Lower leg skin (tissue), 4 donors: ENCODE measurements around the gene GBE1. TPM values are rescaled to one million over a fixed set of nuclear protein-coding genes. Genes with fewer than 3 reads are reported as not detected.

ENCODE experiments used
- DNase-seq, 2 donors: peaks; one replicate each; pipeline ENCODE4 v3.0.0-alpha.2; 2019; ENCODE audit warnings: low spot score in 2 of 2
- H3K4me3 ChIP-seq: fragments of 200-600 bp; sonication (generic); 2 replicates; pipeline ENCODE4 v1.5.1; 2017; ENCODE audit warnings: mild to moderate bottlenecking, low read depth; ENCODE audit not compliant: poor library complexity, severe bottlenecking
- CTCF ChIP-seq, 3 donors: fragments of 450-650 bp; IDR thresholded peaks; one replicate each; pipeline ENCODE4 v1.5.1; 2016; ENCODE audit warnings: antibody characterized with exemption in 3 of 3, mild to moderate bottlenecking in 3 of 3, moderate library complexity in 2 of 3
- POLR2A ChIP-seq, 2 donors: fragments of 450-650 bp; IDR thresholded peaks; one replicate each; pipeline ENCODE4 v1.6.1; 2016 to 2017; ENCODE audit warnings: antibody characterized with exemption in 2 of 2, mild to moderate bottlenecking in 1 of 2, moderate library complexity in 1 of 2
- WGBS, 2 donors: methylation state at CpG; one replicate each; pipeline ENCODE4 v1.1.5; 2018; 5-methylcytosine and 5-hydroxymethylcytosine counted together
- intact Hi-C: fragments of 100-400 bp; cut with DNase I; formaldehyde crosslinking; loops from one replicate; pipeline ENCODE4 v1.15.0; 2023; ENCODE audit warnings: low total_unique reads
- total RNA-seq, 4 donors: library from RNA; depleted of rRNA; stranded (reverse); fragments of >200 nt; gene quantifications; one replicate each; pipeline ENCODE4 v1.1.0, GENCODE V29; 2016

Gene GBE1
- total RNA-seq, 4 donors from 2014 or later = 13.5 to 21.7 (median 15.8) TPM

- intact Hi-C loops = no loop called here
- WGBS, 2 donors = 27 to 42% methylated on average over 4 of the region's 4 CpGs
- no peak for DNase-seq
- H3K4me3 ChIP-seq = no peak overlapping the region
- TF ChIP-seq CTCF (IDR thresholded peaks at IDR 0.05) = no peak
- TF ChIP-seq POLR2A (IDR thresholded peaks at IDR 0.05) = no peak
Measured at GRCh38 chr3:81651139-81651538, 110.3 kb downstream of the GBE1 start.

- 44 to 64% methylated on average over 3 of the region's 3 CpGs for WGBS, 2 donors
- intact Hi-C loops = no loop called here
- no peak overlapping the region for H3K4me3 ChIP-seq
- TF ChIP-seq CTCF (IDR thresholded peaks at IDR 0.05) (no peak), POLR2A (IDR thresholded peaks at IDR 0.05) (no peak)
- DNase-seq = no peak
Measured at GRCh38 chr3:81650187-81650586, 111.3 kb downstream of the GBE1 start.

- no peak for DNase-seq
- 97 to 100% methylated on average over 1 of the region's 1 CpG for WGBS, 2 donors
- intact Hi-C loops = no loop called here
- H3K4me3 ChIP-seq = no peak overlapping the region
- TF ChIP-seq CTCF (IDR thresholded peaks at IDR 0.05) (no peak), POLR2A (IDR thresholded peaks at IDR 0.05) (no peak)
Measured at GRCh38 chr3:81645248-81645647, 116.2 kb downstream of the GBE1 start.

GRCh38 chr3:81643721-81644120 lies 117.7 kb downstream of the GBE1 start:
- intact Hi-C loops = no loop called here
- no peak overlapping the region for H3K4me3 ChIP-seq
- no peak for DNase-seq
- TF ChIP-seq CTCF (IDR thresholded peaks at IDR 0.05) (no peak), POLR2A (IDR thresholded peaks at IDR 0.05) (no peak)
- WGBS, 2 donors = 61 to 67% methylated on average over 2 of the region's 2 CpGs

GRCh38 chr3:81638480-81638879 lies 123.0 kb downstream of the GBE1 start:
- TF ChIP-seq POLR2A (IDR thresholded peaks at IDR 0.05) = no peak
- no peak for TF ChIP-seq CTCF (IDR thresholded peaks at IDR 0.05)
- no peak for DNase-seq
- H3K4me3 ChIP-seq = no peak overlapping the region
- intact Hi-C loops = no loop called here

GRCh38 chr3:81632659-81633058 lies 128.8 kb downstream of the GBE1 start:
- TF ChIP-seq POLR2A (IDR thresholded peaks at IDR 0.05) (no peak), CTCF (IDR thresholded peaks at IDR 0.05) (no peak)
- no peak for DNase-seq
- intact Hi-C loops = no loop called here
- H3K4me3 ChIP-seq = no peak overlapping the region
- WGBS, 2 donors = 81 to 86% methylated on average over 2 of the region's 2 CpGs
